Sigmoid colon (tissue), 7 donors: ENCODE results near the gene WDR4. TPM values are rescaled to one million over a fixed set of nuclear protein-coding genes. Genes with fewer than 3 reads are reported as not detected.

Source experiments
- DNase-seq: peaks from one replicate; pipeline ENCODE4 v3.0.0-alpha.2; 2019
- H3K27ac ChIP-seq, 4 donors: fragments of 200-600 bp; sonication (generic); one replicate each; pipeline ENCODE4 v1.5.1; 2016 to 2019; ENCODE audit warnings: mild to moderate bottlenecking in 1 of 4
- H3K27me3 ChIP-seq, 3 donors: fragments of 200-600 bp; sonication (generic); one replicate each; pipeline ENCODE4 v1.5.1; 2019; ENCODE audit warnings: mild to moderate bottlenecking in 1 of 3
- H3K36me3 ChIP-seq, 4 donors: fragments of 200-600 bp; sonication (generic); one replicate each; pipeline ENCODE4 v1.5.1; 2016 to 2019
- H3K4me1 ChIP-seq, 4 donors: fragments of 200-600 bp; sonication (generic); one replicate each; pipeline ENCODE4 v1.5.1; 2017 to 2019
- H3K4me3 ChIP-seq, 4 donors: fragments of 200-600 bp; sonication (generic); one replicate each; pipeline ENCODE4 v1.5.1; 2017 to 2019; ENCODE audit warnings: mild to moderate bottlenecking in 2 of 4, moderate library complexity in 1 of 4
- H3K9me3 ChIP-seq, 4 donors: fragments of 200-600 bp in 3 of 4; sonication (generic) in 3 of 4; one replicate each; pipeline versions ENCODE4 v1.5.1 to v1.6.1; 2013 to 2019
- CTCF ChIP-seq, 4 experiments: fragments of 450-650 bp in 3 of 4; fragments of 200-600 bp in 1 of 4; IDR thresholded peaks; one replicate each; pipeline ENCODE4 v1.5.1; 2016 to 2019; ENCODE audit warnings: antibody characterized with exemption in 4 of 4, mild to moderate bottlenecking in 3 of 4, moderate library complexity in 2 of 4
- EP300 ChIP-seq, 4 donors: sonication (generic); formaldehyde crosslinking; IDR thresholded peaks; one replicate each; pipeline ENCODE4 v1.6.1; 2017; ENCODE audit warnings: antibody characterized with exemption in 4 of 4
- POLR2A ChIP-seq, 2 donors: fragments of 450-650 bp; IDR thresholded peaks; one replicate each; pipeline ENCODE4 v1.6.1; 2016; ENCODE audit warnings: antibody characterized with exemption in 2 of 2, mild to moderate bottlenecking in 2 of 2, moderate library complexity in 2 of 2
- POLR2AphosphoS5 ChIP-seq, 4 donors: sonication (generic); formaldehyde crosslinking; IDR thresholded peaks; one replicate each; pipeline ENCODE4 v1.6.1; 2017; ENCODE audit warnings: antibody characterized with exemption in 4 of 4
- WGBS, 2 donors: extraction: QIAGEN DNeasy Blood & Tissue Kit; methylation state at CpG; one replicate each; pipeline ENCODE4 v1.1.7; 2013; 5-methylcytosine and 5-hydroxymethylcytosine counted together
- intact Hi-C: fragments of 100-400 bp; cut with DNase I; formaldehyde crosslinking; loops from one replicate; pipeline ENCODE4 v1.15.1; 2023
- polyA plus RNA-seq, 3 donors: library from polyadenylated mRNA; stranded (reverse); fragments of 200-250 nt; gene quantifications; one replicate each; pipeline ENCODE4 v1.2.3, GENCODE V29; 2013
- total RNA-seq, 4 donors: library from RNA; depleted of rRNA; stranded (reverse); fragments of >200 nt; gene quantifications; one replicate each; pipeline ENCODE4 v1.1.0, GENCODE V29; 2016
- donor health status: healthy with polysubstance abuse.
- donor health status: Bipolar disorder and iron deficiency.
- donor health status: healthy.

Gene WDR4
- total and polyA plus RNA-seq, 7 donors, result 2.8 to 23.5 (median 4.2) TPM

GRCh38 chr21:42830456-42831455 is 48.6 kb downstream of the WDR4 start:
- TF ChIP-seq POLR2A (IDR thresholded peaks at IDR 0.05), result no peak
- no peak for TF ChIP-seq EP300 (IDR thresholded peaks at IDR 0.05)
- no peak for TF ChIP-seq CTCF (IDR thresholded peaks at IDR 0.05)
- no peak for TF ChIP-seq POLR2AphosphoS5 (IDR thresholded peaks at IDR 0.05)
- intact Hi-C loops, result no loop called here
- no peak overlapping the region for H3K27ac ChIP-seq
- peak; percentile 60 for DNase-seq
- 51 to 54% methylated on average over 25 of the region's 25 CpGs for WGBS, 2 donors
- H3K27me3 ChIP-seq, result peaks cover 4 to 60% (median 43%) of the 10 kb centered on the region in 3 donors
- no peaks in the 10 kb centered on the region for H3K36me3 ChIP-seq
- no peaks in the 10 kb centered on the region for H3K9me3 ChIP-seq
- H3K4me1 ChIP-seq, result peaks cover 0 to 7% (median 0%) of the 10 kb centered on the region in 4 donors
- no peak overlapping the region for H3K4me3 ChIP-seq

GRCh38 chr21:42829954-42830353 is 49.4 kb downstream of the WDR4 start:
- 90 to 94% methylated on average over 4 of the region's 4 CpGs for whole genome bisulfite sequencing, 2 donors
- H3K9me3 ChIP-seq, result no peaks in the 10 kb centered on the region
- H3K4me3 ChIP-seq, result no peak overlapping the region
- TF ChIP-seq CTCF (IDR thresholded peaks at IDR 0.05), result no peak
- no peak for TF ChIP-seq POLR2A (IDR thresholded peaks at IDR 0.05)
- intact Hi-C loops, result no loop called here
- peaks cover 0 to 7% (median 0%) of the 10 kb centered on the region in 4 donors for H3K4me1 ChIP-seq
- peaks cover 4 to 67% (median 43%) of the 10 kb centered on the region in 3 donors for H3K27me3 ChIP-seq
- DNase-seq, result no peak
- no peaks in the 10 kb centered on the region for H3K36me3 ChIP-seq
- no peak overlapping the region for H3K27ac ChIP-seq

GRCh38 chr21:42829417-42829816 is 49.9 kb downstream of the WDR4 start:
- peak; percentile 33 for DNase-seq
- H3K36me3 ChIP-seq, result no peaks in the 10 kb centered on the region
- peaks cover 4 to 68% (median 43%) of the 10 kb centered on the region in 3 donors for H3K27me3 ChIP-seq
- 69 to 80% methylated on average over 9 of the region's 9 CpGs for WGBS, 2 donors
- H3K9me3 ChIP-seq, result no peaks in the 10 kb centered on the region
- H3K4me3 ChIP-seq, result no peak overlapping the region
- TF ChIP-seq POLR2A (IDR thresholded peaks at IDR 0.05) (no peak), EP300 (IDR thresholded peaks at IDR 0.05) (no peak), CTCF (IDR thresholded peaks at IDR 0.05) (no peak), POLR2AphosphoS5 (IDR thresholded peaks at IDR 0.05) (no peak)
- H3K27ac ChIP-seq, result no peak overlapping the region
- H3K4me1 ChIP-seq, result peaks cover 0 to 7% (median 0%) of the 10 kb centered on the region in 4 donors
- intact Hi-C loops, result no loop called here

- intact Hi-C loops, result no loop called here
- Histone ChIP-seq H3K27ac (no peak overlapping the region), H3K27me3 (peaks cover 5 to 73% (median 41%) of the 10 kb centered on the region in 3 donors), H3K9me3 (no peaks in the 10 kb centered on the region), H3K36me3 (no peaks in the 10 kb centered on the region), H3K4me3 (no peak overlapping the region), H3K4me1 (peaks cover 0 to under 1% (median 0%) of the 10 kb centered on the region in 4 donors)
- 76 to 85% methylated on average over 2 of the region's 2 CpGs for WGBS, 2 donors
- no peak for DNase-seq
- no peak for TF ChIP-seq EP300 (IDR thresholded peaks at IDR 0.05)
- no peak for TF ChIP-seq CTCF (IDR thresholded peaks at IDR 0.05)
- TF ChIP-seq POLR2AphosphoS5 (IDR thresholded peaks at IDR 0.05), result no peak
- no peak for TF ChIP-seq POLR2A (IDR thresholded peaks at IDR 0.05)
These were observed 51.8 kb downstream of the WDR4 start for GRCh38 chr21:42827588-42827987.
